ENCODE results near the gene CSF2RB.

- TF ChIP-seq CTCF (IDR thresholded peaks at IDR 0.05), result no peak
- TF ChIP-seq POLR2AphosphoS5 (IDR thresholded peaks at IDR 0.05), result no peak
- TF ChIP-seq POLR2A (IDR thresholded peaks at IDR 0.05), result no peak
- TF ChIP-seq EP300 (IDR thresholded peaks at IDR 0.05; ENCODE audit: low read depth), result no peak
These were observed 28.9 kb upstream of the CSF2RB start for GRCh38 chr22:36884349-36885158.
